H9 (cell line): ENCODE data around the gene CELF4. TPM values are rescaled to one million over a fixed set of nuclear protein-coding genes. Genes with fewer than 3 reads are reported as not detected.

Experiments used
- DNase-seq: peaks from one replicate; pipeline ENCODE4 v3.0.0-alpha.2; 2017
- H2AFZ ChIP-seq: one replicate; pipeline ENCODE4 v1.6.1; 2013; ENCODE audit warnings: mild to moderate bottlenecking, low read length, control low read depth, moderate library complexity
- H2AK5ac ChIP-seq: 2 replicates; pipeline ENCODE4 v1.6.1; 2013; ENCODE audit warnings: low read length, control low read depth, mixed read lengths; ENCODE audit not compliant: insufficient read length
- H2BK120ac ChIP-seq: one replicate; pipeline ENCODE4 v1.6.1; 2013; ENCODE audit warnings: low read depth, mild to moderate bottlenecking, low read length, control low read depth, inconsistent platforms; ENCODE audit not compliant: poor library complexity, severe bottlenecking
- H2BK12ac ChIP-seq: 2 replicates; pipeline ENCODE4 v1.6.1; 2013; ENCODE audit warnings: low read length, control low read depth, mixed read lengths, low read depth; ENCODE audit not compliant: insufficient read length
- H2BK15ac ChIP-seq: 2 replicates; pipeline ENCODE4 v1.6.1; 2013; ENCODE audit warnings: low read depth, low read length, control low read depth
- H2BK20ac ChIP-seq: one replicate; pipeline ENCODE4 v1.6.1; 2013; ENCODE audit warnings: low read depth, mild to moderate bottlenecking, low read length, control low read depth, inconsistent platforms; ENCODE audit not compliant: poor library complexity, severe bottlenecking
- H2BK5ac ChIP-seq: 2 replicates; pipeline ENCODE4 v1.6.1; 2013; ENCODE audit warnings: low read length, control low read depth, mixed read lengths; ENCODE audit not compliant: insufficient read length
- H3K14ac ChIP-seq: 2 replicates; pipeline ENCODE4 v1.6.1; 2013; ENCODE audit warnings: low read length, control low read depth; ENCODE audit not compliant: insufficient read depth
- H3K18ac ChIP-seq: 2 replicates; pipeline ENCODE4 v1.6.1; 2013; ENCODE audit warnings: low read depth, mild to moderate bottlenecking, mixed read lengths, low read length, control low read depth; ENCODE audit not compliant: insufficient read length
- H3K23ac ChIP-seq: 2 replicates; pipeline ENCODE4 v1.6.1; 2013; ENCODE audit warnings: low read length, control low read depth, mixed read lengths, low read depth; ENCODE audit not compliant: insufficient read length
- H3K23me2 ChIP-seq: 2 replicates; pipeline ENCODE4 v1.6.1; 2013; ENCODE audit warnings: low read depth, mild to moderate bottlenecking, mixed read lengths, low read length, control low read depth; ENCODE audit not compliant: insufficient read length, poor library complexity, severe bottlenecking
- H3K27ac ChIP-seq: 2 replicates; pipeline ENCODE4 v1.5.1; 2013; ENCODE audit warnings: low read length, control low read depth, mixed read lengths, low read depth; ENCODE audit not compliant: insufficient read length
- H3K27me3 ChIP-seq: 2 replicates; pipeline ENCODE4 v1.6.1; 2013; ENCODE audit warnings: low read length, control low read depth, inconsistent platforms; ENCODE audit not compliant: insufficient read depth
- H3K4ac ChIP-seq: 2 replicates; pipeline ENCODE4 v1.6.1; 2013; ENCODE audit warnings: low read depth, mild to moderate bottlenecking, control low read depth, inconsistent platforms, low read length, moderate library complexity
- H3K4me1 ChIP-seq: 2 replicates; pipeline ENCODE4 v1.6.1; 2013; ENCODE audit warnings: low read length, control low read depth, inconsistent platforms; ENCODE audit not compliant: insufficient read depth
- H3K4me2 ChIP-seq: 2 replicates; pipeline ENCODE4 v1.6.1; 2013; ENCODE audit warnings: low read length, control low read depth, mixed read lengths; ENCODE audit not compliant: insufficient read length, insufficient read depth
- H3K56ac ChIP-seq: 2 replicates; pipeline ENCODE4 v1.6.1; 2013; ENCODE audit warnings: low read depth, mild to moderate bottlenecking, mixed read lengths, low read length, control low read depth; ENCODE audit not compliant: insufficient read length
- H3K79me1 ChIP-seq: 2 replicates; pipeline ENCODE4 v1.6.1; 2013; ENCODE audit warnings: low read depth, mild to moderate bottlenecking, moderate library complexity, low read length, control low read depth, inconsistent platforms; ENCODE audit not compliant: insufficient read depth, poor library complexity, severe bottlenecking
- H3K79me2 ChIP-seq: 2 replicates; pipeline ENCODE4 v1.6.1; 2013; ENCODE audit warnings: low read length, control low read depth, inconsistent platforms; ENCODE audit not compliant: insufficient read depth
- H3K9ac ChIP-seq: 2 replicates; pipeline ENCODE4 v1.6.1; 2013; ENCODE audit warnings: low read length, control low read depth, mixed read lengths; ENCODE audit not compliant: insufficient read length; ENCODE audit errors: extremely low read depth
- H3K9me3 ChIP-seq: one replicate; pipeline ENCODE4 v1.6.1; 2013; ENCODE audit warnings: low read depth, low read length, inconsistent platforms; ENCODE audit not compliant: control insufficient read depth
- H3T11ph ChIP-seq: one replicate; pipeline ENCODE4 v1.6.1; 2013; ENCODE audit warnings: mild to moderate bottlenecking, low read length, control low read depth, inconsistent platforms
- H4K20me1 ChIP-seq: one replicate; pipeline ENCODE4 v1.6.1; 2013; ENCODE audit not compliant: control insufficient read depth, insufficient read length, insufficient read depth
- H4K5ac ChIP-seq: 2 replicates; pipeline ENCODE4 v1.6.1; 2013; ENCODE audit warnings: low read depth, mild to moderate bottlenecking, mixed read lengths, low read length, control low read depth; ENCODE audit not compliant: insufficient read length
- H4K8ac ChIP-seq: replicated peaks from 2 replicates; pipeline ENCODE4 v1.6.1; 2013; ENCODE audit warnings: low read length, control low read depth, mixed read lengths, low read depth; ENCODE audit not compliant: insufficient read length
- H4K91ac ChIP-seq: 2 replicates; pipeline ENCODE4 v1.6.1; 2013; ENCODE audit warnings: low read depth, mild to moderate bottlenecking, moderate library complexity, mixed read lengths, low read length, control low read depth; ENCODE audit not compliant: insufficient read length
- H3K27ac Mint-ChIP-seq, 3 experiments: 2 replicates in 2 of 3; 3 replicates in 1 of 3; pipeline ENCODE4 v1.8.0; 2020 to 2021; ENCODE audit warnings: mixed read lengths in 3 of 3, mild to moderate bottlenecking in 1 of 3, moderate library complexity in 1 of 3
- H3K27me3 Mint-ChIP-seq: 2 replicates; pipeline ENCODE4 v1.8.0; 2021; ENCODE audit warnings: low read depth, mild to moderate bottlenecking, moderate library complexity, mixed read lengths
- H3K36me3 Mint-ChIP-seq, 3 experiments: 2 replicates in 2 of 3; 3 replicates in 1 of 3; pipeline ENCODE4 v1.8.0; 2020 to 2021; ENCODE audit warnings: low read depth in 3 of 3, mixed read lengths in 3 of 3; ENCODE audit not compliant: insufficient read depth in 1 of 3
- H3K4me1 Mint-ChIP-seq, 2 experiments: 2 replicates each; pipeline ENCODE4 v1.8.0; 2020; ENCODE audit warnings: mixed read lengths in 2 of 2
- H3K4me3 Mint-ChIP-seq, 2 experiments: 2 replicates in 1 of 2; 3 replicates in 1 of 2; pipeline ENCODE4 v1.8.0; 2020 to 2021; ENCODE audit warnings: mild to moderate bottlenecking in 2 of 2, mixed read lengths in 2 of 2, moderate library complexity in 1 of 2
- H3K9me3 Mint-ChIP-seq, 2 experiments: 2 replicates in 1 of 2; 3 replicates in 1 of 2; pipeline ENCODE4 v1.8.0; 2020; ENCODE audit warnings: mild to moderate bottlenecking in 2 of 2, mixed read lengths in 2 of 2, moderate library complexity in 1 of 2
- WGBS: extraction: QIAGEN DNeasy Blood & Tissue Kit; methylation state at CpG from one replicate; pipeline ENCODE4 v1.1.7; 2013; ENCODE audit warnings: missing lambda C conversion rate, low lambda C conversion rate, mixed read lengths; ENCODE audit not compliant: insufficient read length; ENCODE audit errors: extremely low coverage; 5-methylcytosine and 5-hydroxymethylcytosine counted together
- total RNA-seq: library from RNA; stranded (reverse); gene quantifications from 2 replicates; pipeline ENCODE4 v1.2.1, GENCODE V29; 2021
- TF ChIP-seq, protein P1 (sequence below): fragments of 200-600 bp; sonication (generic); conservative IDR thresholded peaks from 3 replicates; pipeline ENCODE4 v1.8.0; 2021; ENCODE audit warnings: antibody characterized with exemption, mild to moderate bottlenecking

The CELF4 gene
- total RNA-seq, 1 experiment from 2014 or later, result 1.1 TPM

DNA sequence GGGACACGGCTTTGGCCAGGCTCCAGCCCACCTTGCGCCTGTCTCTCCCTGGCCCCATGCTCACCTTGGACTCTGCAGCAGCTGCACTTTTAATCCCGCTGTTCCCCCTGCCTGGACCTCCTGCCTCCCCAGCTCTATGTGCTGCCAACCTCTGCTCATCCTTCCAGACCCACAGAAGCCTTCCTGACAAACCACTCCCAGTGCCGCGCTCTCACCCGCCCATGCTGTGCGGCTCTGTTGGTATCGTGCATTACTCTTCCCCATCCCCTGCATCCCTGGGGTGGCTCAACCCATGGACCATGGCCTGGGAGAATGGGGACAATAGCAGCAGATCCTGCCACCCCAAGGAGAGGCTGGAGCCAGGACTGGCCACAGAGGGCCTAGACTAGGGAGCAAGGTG, 303.6 kb downstream of the CELF4 start:
- no peak overlapping the region for H2BK15ac ChIP-seq
- H3K18ac ChIP-seq, result no peak overlapping the region
- no peak overlapping the region for H3K23ac ChIP-seq
- no peak overlapping the region for H2BK120ac ChIP-seq
- DNase-seq, result no peak
- H3K9me3 ChIP-seq, result no peaks in the 10 kb centered on the region
- no peaks in the 10 kb centered on the region for H3K79me2 ChIP-seq
- H4K8ac ChIP-seq, result no peak overlapping the region
- no peaks in the 10 kb centered on the region for H3K27me3 ChIP-seq
- no peak overlapping the region for H2BK20ac ChIP-seq
- H2AFZ ChIP-seq, result no peak overlapping the region
- H4K20me1 ChIP-seq, result no peaks in the 10 kb centered on the region
- H3K4me1 Mint-ChIP-seq, result peaks cover 0 to 7% of the 10 kb centered on the region in 2 experiments; a peak in 2 of 4 replicates
- H3K4me1 ChIP-seq, result no peaks in the 10 kb centered on the region
- H3K4me3 Mint-ChIP-seq, result no peak overlapping the region
- H3K4me2 ChIP-seq, result no peak overlapping the region
- no peaks in the 10 kb centered on the region for H3K79me1 ChIP-seq
- no peak overlapping the region for H3K4ac ChIP-seq
- H3K36me3 Mint-ChIP-seq, result no peaks in the 10 kb centered on the region; a peak in 1 of 7 replicates
- H2BK12ac ChIP-seq, result no peak overlapping the region
- no peak overlapping the region for H4K5ac ChIP-seq
- no peak overlapping the region for H3K9ac ChIP-seq
- H3K27ac Mint-ChIP-seq, result no peak overlapping the region
- no peak overlapping the region for H3K27ac ChIP-seq
- no peak overlapping the region; the same call in 1 of the 2 replicates for H3K14ac ChIP-seq
- no peak overlapping the region for H2AK5ac ChIP-seq
- no peak overlapping the region for H4K91ac ChIP-seq
- TF ChIP-seq, protein P1, sequence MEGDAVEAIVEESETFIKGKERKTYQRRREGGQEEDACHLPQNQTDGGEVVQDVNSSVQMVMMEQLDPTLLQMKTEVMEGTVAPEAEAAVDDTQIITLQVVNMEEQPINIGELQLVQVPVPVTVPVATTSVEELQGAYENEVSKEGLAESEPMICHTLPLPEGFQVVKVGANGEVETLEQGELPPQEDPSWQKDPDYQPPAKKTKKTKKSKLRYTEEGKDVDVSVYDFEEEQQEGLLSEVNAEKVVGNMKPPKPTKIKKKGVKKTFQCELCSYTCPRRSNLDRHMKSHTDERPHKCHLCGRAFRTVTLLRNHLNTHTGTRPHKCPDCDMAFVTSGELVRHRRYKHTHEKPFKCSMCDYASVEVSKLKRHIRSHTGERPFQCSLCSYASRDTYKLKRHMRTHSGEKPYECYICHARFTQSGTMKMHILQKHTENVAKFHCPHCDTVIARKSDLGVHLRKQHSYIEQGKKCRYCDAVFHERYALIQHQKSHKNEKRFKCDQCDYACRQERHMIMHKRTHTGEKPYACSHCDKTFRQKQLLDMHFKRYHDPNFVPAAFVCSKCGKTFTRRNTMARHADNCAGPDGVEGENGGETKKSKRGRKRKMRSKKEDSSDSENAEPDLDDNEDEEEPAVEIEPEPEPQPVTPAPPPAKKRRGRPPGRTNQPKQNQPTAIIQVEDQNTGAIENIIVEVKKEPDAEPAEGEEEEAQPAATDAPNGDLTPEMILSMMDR, result no peak
- peaks cover 28% of the 10 kb centered on the region for H3K27me3 Mint-ChIP-seq
- no peak overlapping the region for H3K56ac ChIP-seq
- no peak overlapping the region for H2BK5ac ChIP-seq
- no CpG with 5 or more reads among the region's 8 CpGs for WGBS
- no peak overlapping the region for H3T11ph ChIP-seq
- H3K23me2 ChIP-seq, result no peaks in the 10 kb centered on the region
- peaks cover 0 to 2% of the 10 kb centered on the region in 2 experiments; a peak in 2 of 5 replicates for H3K9me3 Mint-ChIP-seq
